Kidney epithelial cell (primary cell): Measurements from ENCODE around the gene KLRD1. TPM values are rescaled to one million over a fixed set of nuclear protein-coding genes. Genes with fewer than 3 reads are reported as not detected.
A peak's percentile ranks its signal among the peaks of the same experiment; 100 is the strongest.
"Not testable (repeated sequence)": the region's sequence is repeated elsewhere in the genome, so short reads cannot be mapped to it uniquely, and the experiment has no call there.

Experiments
- DNase-seq: peaks from one replicate; pipeline ENCODE4 v3.0.0-alpha.2; 2010; ENCODE audit warnings: low read depth
- H3K27me3 ChIP-seq: 2 replicates; pipeline ENCODE4 v1.6.0; 2011; ENCODE audit warnings: low read length; ENCODE audit not compliant: control insufficient read depth, insufficient read depth
- H3K36me3 ChIP-seq: 2 replicates; pipeline ENCODE4 v1.5.1; 2011; ENCODE audit warnings: low read length; ENCODE audit not compliant: control insufficient read depth, insufficient read depth
- H3K4me3 ChIP-seq: 2 replicates; pipeline ENCODE4 v1.5.1; 2011; ENCODE audit warnings: low read depth, mild to moderate bottlenecking, control low read depth, low read length
- total RNA-seq: library from RNA; depleted of rRNA; stranded (reverse); fragments of >200 nt; gene quantifications from 2 replicates; pipeline ENCODE4 v1.2.3, GENCODE V29; 2015
- TF ChIP-seq, protein P1 (sequence below): IDR thresholded peaks from 2 replicates; pipeline ENCODE4 v1.5.1; 2011; ENCODE audit warnings: mild to moderate bottlenecking, moderate library complexity, low read length, control low read depth, inconsistent platforms; ENCODE audit not compliant: insufficient read depth, poor library complexity, severe bottlenecking

KLRD1 gene
- total RNA-seq, 1 donor from 2014 or later, result under 0.01 TPM

DNA sequence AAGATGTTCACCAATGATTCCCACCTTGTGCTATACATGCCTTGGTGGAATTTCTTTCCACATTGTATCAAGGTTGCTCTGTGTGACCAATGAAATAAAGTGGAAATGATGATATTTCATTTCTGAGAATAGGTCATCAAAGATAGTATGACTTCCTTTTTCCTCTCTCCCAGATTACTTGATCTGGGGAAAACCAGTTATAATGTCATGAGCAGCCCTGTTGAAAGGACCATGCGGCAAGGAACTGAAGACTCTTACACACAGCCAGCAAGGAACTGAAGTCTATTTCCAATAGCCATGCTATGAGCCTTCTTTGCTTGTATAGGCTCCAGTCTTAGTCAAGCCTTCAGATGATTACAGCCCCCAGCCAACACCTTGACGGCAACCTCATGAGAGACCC, 11.7 kb downstream of the KLRD1 start:
- TF ChIP-seq, protein P1, sequence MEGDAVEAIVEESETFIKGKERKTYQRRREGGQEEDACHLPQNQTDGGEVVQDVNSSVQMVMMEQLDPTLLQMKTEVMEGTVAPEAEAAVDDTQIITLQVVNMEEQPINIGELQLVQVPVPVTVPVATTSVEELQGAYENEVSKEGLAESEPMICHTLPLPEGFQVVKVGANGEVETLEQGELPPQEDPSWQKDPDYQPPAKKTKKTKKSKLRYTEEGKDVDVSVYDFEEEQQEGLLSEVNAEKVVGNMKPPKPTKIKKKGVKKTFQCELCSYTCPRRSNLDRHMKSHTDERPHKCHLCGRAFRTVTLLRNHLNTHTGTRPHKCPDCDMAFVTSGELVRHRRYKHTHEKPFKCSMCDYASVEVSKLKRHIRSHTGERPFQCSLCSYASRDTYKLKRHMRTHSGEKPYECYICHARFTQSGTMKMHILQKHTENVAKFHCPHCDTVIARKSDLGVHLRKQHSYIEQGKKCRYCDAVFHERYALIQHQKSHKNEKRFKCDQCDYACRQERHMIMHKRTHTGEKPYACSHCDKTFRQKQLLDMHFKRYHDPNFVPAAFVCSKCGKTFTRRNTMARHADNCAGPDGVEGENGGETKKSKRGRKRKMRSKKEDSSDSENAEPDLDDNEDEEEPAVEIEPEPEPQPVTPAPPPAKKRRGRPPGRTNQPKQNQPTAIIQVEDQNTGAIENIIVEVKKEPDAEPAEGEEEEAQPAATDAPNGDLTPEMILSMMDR, result no peak
- Histone ChIP-seq H3K4me3 (no peak overlapping the region), H3K27me3 (no peaks in the 10 kb centered on the region), H3K36me3 (no peaks in the 10 kb centered on the region)
- no peak for DNase-seq

GRCh38 chr12:10320643-10321042, 13.0 kb downstream of the KLRD1 start:
- Histone ChIP-seq H3K27me3 (no peaks in the 10 kb centered on the region), H3K36me3 (no peaks in the 10 kb centered on the region), H3K4me3 (no peak overlapping the region)
- no peak for DNase-seq
- TF ChIP-seq, protein P1, result no peak

- H3K36me3 ChIP-seq, H3K4me3 ChIP-seq, DNase-seq: not testable (repeated sequence)
Observed at GRCh38 chr12:10328691-10329090, 21.0 kb downstream of the KLRD1 start.

DNA sequence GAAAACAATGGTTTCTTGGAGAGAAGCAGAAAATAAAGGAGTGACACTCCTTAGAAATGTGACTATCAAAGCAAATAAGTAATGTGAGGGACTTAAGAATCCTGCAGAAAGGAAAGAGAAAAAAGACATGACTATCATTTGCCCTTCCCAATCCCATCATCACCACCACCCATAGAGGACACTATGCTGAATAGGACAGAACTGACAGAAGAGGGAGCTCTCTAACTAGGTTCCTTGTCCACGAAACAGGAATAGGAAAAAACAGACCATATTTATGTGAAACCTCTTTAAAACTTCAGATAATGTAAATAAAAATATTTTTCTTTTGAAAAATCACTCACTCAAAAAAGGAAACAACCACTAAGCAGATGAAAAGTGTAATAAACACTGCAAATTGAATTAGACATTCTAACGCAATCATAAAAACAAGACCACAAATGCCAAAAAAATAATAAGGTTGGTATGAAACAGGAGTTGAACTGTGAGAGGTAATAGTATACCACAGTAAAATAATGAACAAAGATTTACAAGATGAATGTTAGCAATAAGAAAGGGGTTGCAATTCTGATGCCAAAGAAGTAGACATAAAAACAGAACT, 24.1 kb downstream of the KLRD1 start:
- no peaks in the 10 kb centered on the region for H3K27me3 ChIP-seq
- peak; percentile 1 for DNase-seq
- no peak overlapping the region for H3K4me3 ChIP-seq
- TF ChIP-seq, protein P1, result peak; percentile 89
- H3K36me3 ChIP-seq, result no peaks in the 10 kb centered on the region

More at GRCh38 chr12:10328691-10329090, 21.0 kb downstream of the KLRD1 start:
- H3K27me3 ChIP-seq, result not testable (repeated sequence)

GRCh38 chr12:10336196-10336595, 28.5 kb downstream of the KLRD1 start:
- H3K27me3 ChIP-seq, H3K36me3 ChIP-seq, H3K4me3 ChIP-seq, DNase-seq: not testable (repeated sequence)

- H3K27me3 ChIP-seq, H3K4me3 ChIP-seq, H3K36me3 ChIP-seq, DNase-seq: not testable (repeated sequence)
Observed at GRCh38 chr12:10338470-10338869, 30.8 kb downstream of the KLRD1 start.

DNA sequence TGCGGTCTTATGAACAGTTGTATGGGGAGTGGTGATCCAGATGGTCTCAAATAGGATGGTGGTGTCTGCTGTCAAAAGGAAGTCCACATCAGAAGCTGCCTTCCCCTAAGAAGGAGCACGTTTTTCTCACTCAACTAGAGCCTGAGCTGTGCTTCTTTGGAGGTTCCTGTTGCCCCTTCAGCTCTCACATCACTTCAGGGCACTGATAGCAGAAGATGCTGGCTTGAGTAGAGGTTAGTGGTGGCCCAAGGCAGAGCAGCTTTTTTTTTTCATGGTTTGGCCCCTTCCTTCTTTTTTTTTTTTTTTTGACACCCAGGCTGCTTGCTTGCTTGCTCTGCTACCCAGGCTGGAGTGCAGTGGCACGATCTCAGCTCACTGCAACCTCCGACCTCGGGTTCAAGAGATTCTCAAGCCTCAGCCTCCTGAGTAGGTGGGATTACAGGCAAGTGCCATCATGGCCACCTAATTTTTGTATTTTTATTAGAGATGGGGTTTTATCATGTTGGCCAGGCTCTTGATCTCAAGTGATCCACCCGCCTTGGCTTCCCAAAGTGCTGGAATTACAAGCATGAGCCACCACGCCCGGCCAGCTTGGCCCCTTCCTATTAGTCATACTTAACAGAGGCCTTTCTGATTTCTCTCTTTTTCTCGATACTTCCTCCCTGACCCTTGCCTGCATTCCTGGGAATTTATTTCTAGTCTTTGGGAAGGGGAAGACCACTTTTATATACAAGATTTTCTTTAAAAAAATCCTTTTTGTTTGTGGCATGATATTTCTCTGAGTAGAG, 31.6 kb downstream of the KLRD1 start:
- H3K4me3 ChIP-seq, result no peak overlapping the region
- DNase-seq, result no peak
- TF ChIP-seq, protein P1, result no peak
- H3K36me3 ChIP-seq, result no peaks in the 10 kb centered on the region
- no peaks in the 10 kb centered on the region for H3K27me3 ChIP-seq

DNA sequence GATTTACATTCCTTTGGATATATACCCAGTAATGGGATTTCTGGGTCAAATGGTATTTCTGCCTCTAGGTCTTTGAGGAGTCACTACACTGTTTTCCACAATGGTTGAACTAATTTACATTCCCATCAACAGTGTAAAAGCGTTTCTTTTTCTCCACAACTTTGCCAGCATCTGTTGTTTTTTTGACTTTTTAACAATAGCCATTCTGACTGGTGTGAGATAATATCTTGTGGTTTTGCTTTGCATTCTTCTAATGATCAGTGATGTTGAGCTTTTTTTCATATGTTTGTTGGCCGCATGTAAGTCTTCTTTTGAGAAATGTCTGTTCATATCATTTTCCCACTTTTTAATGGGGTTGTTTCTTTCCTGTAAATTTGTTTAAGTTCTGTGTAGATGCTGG, 33.3 kb downstream of the KLRD1 start:
- H3K27me3 ChIP-seq, H3K4me3 ChIP-seq, DNase-seq, H3K36me3 ChIP-seq: not testable (repeated sequence)
